Suprapubic skin (tissue), 4 donors: ENCODE data around the gene LEMD3.

Experiments used
- CTCF ChIP-seq, 2 donors: fragments of 200-600 bp in 1 of 2; fragments of 450-650 bp in 1 of 2; sonication (generic) in 1 of 2; IDR thresholded peaks; one replicate each; pipeline ENCODE4 v1.5.1; 2016 to 2019; ENCODE audit warnings: antibody characterized with exemption in 2 of 2, mild to moderate bottlenecking in 1 of 2, moderate library complexity in 1 of 2
- POLR2A ChIP-seq, 2 donors: fragments of 450-650 bp; IDR thresholded peaks; one replicate each; pipeline ENCODE4 v1.6.1; 2017; ENCODE audit warnings: antibody characterized with exemption in 2 of 2, mild to moderate bottlenecking in 2 of 2, moderate library complexity in 2 of 2
- POLR2AphosphoS5 ChIP-seq, 3 donors: sonication (generic); formaldehyde crosslinking; IDR thresholded peaks; one replicate each; pipeline ENCODE4 v1.6.1; 2017; ENCODE audit warnings: antibody characterized with exemption in 3 of 3

- TF ChIP-seq POLR2AphosphoS5 (IDR thresholded peaks at IDR 0.05) (no peak), CTCF (IDR thresholded peaks at IDR 0.05) (no peak), POLR2A (IDR thresholded peaks at IDR 0.05) (no peak)
These were observed 35.5 kb upstream of the LEMD3 start for GRCh38 chr12:65133879-65134278.
